Dendritic cell treated with granulocyte-macrophage colony-stimulating factor and Interleukin-4, amounts not matched to agents 40 ng/mL and 50 ng/mL, for 4 days (primary cell): ENCODE measurements around the gene NOL4L.
"Not testable (repeated sequence)": the region's sequence is repeated elsewhere in the genome, so short reads cannot be mapped to it uniquely, and the experiment has no call there.

ENCODE experiments used
- H3K27ac Mint-ChIP-seq: one replicate; pipeline ENCODE4 v1.8.0; 2022; ENCODE audit warnings: mild to moderate bottlenecking, mixed read lengths
- H3K27me3 Mint-ChIP-seq: one replicate; pipeline ENCODE4 v1.8.0; 2022; ENCODE audit warnings: mild to moderate bottlenecking, mixed read lengths
- H3K36me3 Mint-ChIP-seq: one replicate; pipeline ENCODE4 v1.8.0; 2022; ENCODE audit warnings: low read depth, mixed read lengths
- H3K4me1 Mint-ChIP-seq: one replicate; pipeline ENCODE4 v1.8.0; 2022; ENCODE audit warnings: low read depth, mixed read lengths
- H3K4me3 Mint-ChIP-seq: one replicate; pipeline ENCODE4 v1.8.0; 2022; ENCODE audit warnings: mild to moderate bottlenecking, moderate library complexity, mixed read lengths
- H3K9me3 Mint-ChIP-seq: one replicate; pipeline ENCODE4 v1.8.0; 2022; ENCODE audit warnings: mixed read lengths
- intact Hi-C: fragments of 100-400 bp; cut with micrococcal nuclease; formaldehyde crosslinking; loops from one replicate; pipeline ENCODE4 v1.15.0; 2022

The NOL4L gene

DNA sequence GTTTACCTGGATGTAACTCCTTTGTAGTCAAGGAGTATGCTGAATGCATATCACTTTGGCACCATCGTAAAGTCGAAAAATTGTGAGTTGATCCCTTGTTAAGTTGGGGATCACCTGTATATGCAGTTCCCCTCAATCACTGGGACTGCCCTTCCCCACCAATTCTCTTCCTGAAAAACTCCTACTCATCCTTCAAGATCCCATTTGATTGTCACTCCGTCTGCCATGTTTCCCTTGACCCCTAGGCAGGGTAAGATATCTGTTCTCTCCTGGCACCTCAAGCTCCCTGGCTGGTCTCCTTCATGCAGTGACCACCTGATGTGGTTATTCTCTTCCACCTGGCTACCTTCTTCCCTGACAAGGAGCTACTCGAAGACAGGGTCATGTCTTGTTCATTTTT is 10.0 kb upstream of the NOL4L start:
- Mint-ChIP-seq H3K4me1 (no peaks in the 10 kb centered on the region), H3K36me3 (no peaks in the 10 kb centered on the region), H3K27me3 (peaks cover 1% of the 10 kb centered on the region), H3K4me3 (no peak overlapping the region), H3K9me3 (no peaks in the 10 kb centered on the region), H3K27ac (no peak overlapping the region)
- intact Hi-C loops, result no loop called here

- H3K4me1 Mint-ChIP-seq, H3K36me3 Mint-ChIP-seq, intact Hi-C loops, H3K27ac Mint-ChIP-seq, H3K4me3 Mint-ChIP-seq, H3K27me3 Mint-ChIP-seq, H3K9me3 Mint-ChIP-seq: not testable (repeated sequence)
These were observed 9.5 kb upstream of the NOL4L start for GRCh38 chr20:32594669-32595068.

DNA sequence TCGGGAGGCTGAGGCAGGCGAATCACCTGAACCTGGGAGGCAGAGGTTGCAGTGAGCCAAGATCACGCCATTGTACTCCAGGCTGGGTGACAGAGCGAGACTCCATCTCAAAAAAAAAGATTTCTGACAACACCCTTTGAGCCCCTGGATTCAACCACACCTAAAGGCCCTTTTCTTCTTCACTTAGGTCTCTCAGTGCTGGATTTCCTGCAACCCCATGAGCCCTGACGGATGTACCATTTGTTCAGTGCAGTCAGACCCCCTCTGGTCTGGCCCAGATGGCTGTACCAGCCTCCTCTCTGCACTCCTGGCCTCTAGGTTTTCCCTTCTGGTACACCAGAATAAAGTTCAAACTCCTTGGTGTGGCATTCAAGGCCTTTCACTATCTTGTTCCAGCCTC is 9.1 kb upstream of the NOL4L start:
- Mint-ChIP-seq H3K4me1 (peaks cover 6% of the 10 kb centered on the region), H3K4me3 (no peak overlapping the region), H3K27ac (no peak overlapping the region), H3K36me3 (no peaks in the 10 kb centered on the region), H3K9me3 (no peaks in the 10 kb centered on the region), H3K27me3 (peaks cover 1% of the 10 kb centered on the region)
- intact Hi-C loops, result no loop called here

DNA sequence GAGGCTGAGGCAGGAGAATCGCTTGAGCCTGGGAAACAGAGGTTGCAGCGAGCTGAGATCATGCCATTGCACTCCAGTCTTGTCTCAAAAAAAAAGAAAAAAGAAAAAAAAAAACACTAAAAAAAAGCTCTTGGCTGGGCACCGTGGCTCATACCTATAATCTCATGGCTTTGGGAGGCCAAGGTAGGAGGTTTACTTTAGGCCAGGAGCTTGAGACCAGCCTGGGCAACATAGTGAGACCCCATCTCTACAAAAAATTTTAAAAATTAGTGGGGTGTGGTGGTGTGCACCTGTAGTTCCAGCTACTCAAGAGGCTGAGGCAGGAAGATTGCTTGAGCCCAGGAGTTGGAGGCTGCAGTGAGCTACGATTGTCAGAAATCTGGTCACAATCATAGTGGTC is 7.5 kb upstream of the NOL4L start:
- H3K9me3 Mint-ChIP-seq, H3K27me3 Mint-ChIP-seq, H3K4me3 Mint-ChIP-seq, H3K27ac Mint-ChIP-seq, H3K36me3 Mint-ChIP-seq, intact Hi-C loops: not testable (repeated sequence)
- peaks cover 17% of the 10 kb centered on the region for H3K4me1 Mint-ChIP-seq

DNA sequence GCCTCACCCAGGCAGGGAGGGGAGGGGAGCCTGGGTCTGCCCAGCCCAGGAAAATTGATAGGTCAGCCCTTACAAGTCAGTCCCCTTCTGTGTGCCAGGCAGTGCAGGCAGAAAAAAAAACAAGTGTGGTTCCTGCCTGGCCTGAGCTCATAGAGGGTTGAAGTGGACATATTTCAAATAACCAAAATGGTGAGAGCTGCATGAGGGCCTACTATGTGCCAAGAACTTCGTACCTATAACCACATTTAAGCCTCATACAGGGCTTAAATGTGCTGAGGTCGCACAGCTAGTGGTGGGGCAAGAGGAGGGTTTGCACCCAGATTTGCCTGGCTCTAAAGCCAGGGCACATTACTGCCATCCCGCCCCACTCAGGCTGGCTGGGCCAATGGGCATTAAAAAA is 6.9 kb upstream of the NOL4L start:
- Mint-ChIP-seq H3K27me3 (peaks cover 12% of the 10 kb centered on the region), H3K36me3 (no peaks in the 10 kb centered on the region), H3K9me3 (no peaks in the 10 kb centered on the region), H3K27ac (no peak overlapping the region), H3K4me1 (peaks cover 18% of the 10 kb centered on the region), H3K4me3 (no peak overlapping the region)
- intact Hi-C loops, result no loop called here

GRCh38 chr20:32589769-32590168 is 4.6 kb upstream of the NOL4L start:
- Mint-ChIP-seq H3K27ac (peak overlapping the region; percentile 9), H3K9me3 (no peaks in the 10 kb centered on the region), H3K4me1 (peaks cover 35% of the 10 kb centered on the region), H3K4me3 (no peak overlapping the region), H3K36me3 (peaks cover 6% of the 10 kb centered on the region), H3K27me3 (peaks cover 28% of the 10 kb centered on the region)
- intact Hi-C loops, result no loop called here

DNA sequence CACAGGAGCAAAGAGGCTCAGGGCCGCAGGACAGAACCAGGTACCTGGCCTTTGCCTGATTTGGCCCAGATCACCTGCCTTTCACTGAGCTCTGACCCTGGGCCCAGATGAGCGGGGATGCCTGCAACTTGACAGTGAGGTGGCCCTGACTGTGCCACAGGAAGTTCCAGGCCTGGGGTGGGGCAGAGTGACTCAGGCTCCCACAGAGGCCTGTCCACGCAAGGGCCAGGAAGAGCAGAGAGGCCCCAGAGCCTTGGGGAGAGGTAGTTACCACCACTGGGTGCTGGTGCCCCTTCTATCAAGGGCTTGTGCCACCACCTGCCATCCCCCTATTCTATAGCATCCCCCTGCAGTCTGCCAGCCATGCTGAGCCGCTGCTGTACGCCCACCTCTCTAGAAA is 4.1 kb upstream of the NOL4L start:
- H3K36me3 Mint-ChIP-seq, result peaks cover 6% of the 10 kb centered on the region
- intact Hi-C loops, result no loop called here
- H3K4me1 Mint-ChIP-seq, result peaks cover 35% of the 10 kb centered on the region
- no peaks in the 10 kb centered on the region for H3K9me3 Mint-ChIP-seq
- peak overlapping the region; percentile 9 for H3K27ac Mint-ChIP-seq
- peaks cover 28% of the 10 kb centered on the region for H3K27me3 Mint-ChIP-seq
- H3K4me3 Mint-ChIP-seq, result no peak overlapping the region

DNA sequence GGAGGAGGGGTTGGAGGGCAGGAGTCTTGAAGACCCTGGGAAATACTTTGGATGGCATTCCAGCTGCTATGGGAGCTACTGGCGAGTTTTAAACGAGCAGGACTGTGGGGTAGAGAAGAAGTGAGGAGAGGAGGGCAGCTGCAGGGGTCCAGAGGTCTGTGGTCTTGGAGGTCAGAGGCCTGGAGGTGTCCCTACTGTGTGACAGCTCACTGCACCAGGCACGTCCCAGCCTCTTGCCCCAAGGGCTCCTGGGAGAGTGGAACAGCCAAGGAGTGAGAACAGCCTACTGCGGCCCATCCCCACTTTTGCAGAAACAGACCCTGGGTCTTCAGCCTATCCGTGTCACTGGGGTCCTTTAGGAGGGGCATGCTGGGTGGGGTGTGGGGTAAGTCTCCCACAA is 2.9 kb upstream of the NOL4L start:
- intact Hi-C loops, result no loop called here
- Mint-ChIP-seq H3K9me3 (no peaks in the 10 kb centered on the region), H3K4me1 (peaks cover 35% of the 10 kb centered on the region), H3K36me3 (peaks cover 6% of the 10 kb centered on the region), H3K27ac (no peak overlapping the region), H3K27me3 (peaks cover 28% of the 10 kb centered on the region), H3K4me3 (no peak overlapping the region)

DNA sequence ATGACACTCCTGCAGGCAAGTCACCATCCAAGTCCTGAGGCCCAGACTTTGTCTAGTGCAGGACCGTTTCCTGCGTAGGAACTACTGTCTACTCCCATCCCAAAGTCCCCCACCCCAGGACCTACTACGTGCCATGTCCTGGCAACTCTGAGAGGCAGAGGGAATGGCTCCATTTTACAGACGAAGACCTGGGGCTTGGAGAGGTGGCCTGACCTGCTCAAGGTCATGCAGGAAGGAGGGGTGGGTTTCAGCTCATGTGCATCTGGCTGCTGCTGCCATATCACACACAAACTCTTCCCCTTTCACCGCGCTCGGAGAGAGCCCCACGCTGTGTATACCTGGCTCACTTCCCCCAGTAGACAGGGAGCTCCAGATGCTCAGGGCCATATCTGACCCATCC is 1.2 kb upstream of the NOL4L start:
- Mint-ChIP-seq H3K27me3 (peaks cover 29% of the 10 kb centered on the region), H3K36me3 (peaks cover 6% of the 10 kb centered on the region), H3K9me3 (no peaks in the 10 kb centered on the region), H3K4me3 (peak overlapping the region; percentile 88), H3K4me1 (peaks cover 46% of the 10 kb centered on the region), H3K27ac (peak overlapping the region; percentile 49)
- intact Hi-C loops, result no loop called here

GRCh38 chr20:32585586-32586127 is 524 bp upstream of the NOL4L start:
- intact Hi-C loops, result no loop called here
- peaks cover 28% of the 10 kb centered on the region for H3K27me3 Mint-ChIP-seq

GRCh38 chr20:32583581-32584070 is 1.5 kb downstream of the NOL4L start:
- peaks cover 6% of the 10 kb centered on the region for H3K36me3 Mint-ChIP-seq
- no peaks in the 10 kb centered on the region for H3K9me3 Mint-ChIP-seq
- H3K4me1 Mint-ChIP-seq, result peaks cover 52% of the 10 kb centered on the region
- H3K27ac Mint-ChIP-seq, result no peak overlapping the region
- H3K4me3 Mint-ChIP-seq, result peak overlapping the region; percentile 34
- intact Hi-C loops, result loop anchor here (5.0 kb wide), 1 partner anchor 46 kb away; no protein-coding TSS in a partner anchor
- peaks cover 31% of the 10 kb centered on the region for H3K27me3 Mint-ChIP-seq

More at GRCh38 chr20:32585586-32586127, 524 bp upstream of the NOL4L start:
- Mint-ChIP-seq H3K4me1 (peaks cover 52% of the 10 kb centered on the region), H3K36me3 (peaks cover 6% of the 10 kb centered on the region), H3K9me3 (no peaks in the 10 kb centered on the region), H3K27ac (peak overlapping the region; percentile 49), H3K4me3 (peak overlapping the region; percentile 88)

GRCh38 chr20:32582659-32583580 is 2.2 kb downstream of the NOL4L start:
- Mint-ChIP-seq H3K36me3 (peaks cover 6% of the 10 kb centered on the region), H3K4me3 (peak overlapping the region; percentile 64), H3K27me3 (peaks cover 29% of the 10 kb centered on the region), H3K4me1 (peaks cover 51% of the 10 kb centered on the region), H3K27ac (peak overlapping the region; percentile 76), H3K9me3 (no peaks in the 10 kb centered on the region)
- intact Hi-C loops, result loop anchor here (5.0 kb wide), 1 partner anchor 46 kb away; no protein-coding TSS in a partner anchor

GRCh38 chr20:32581839-32582658 is 3.1 kb downstream of the NOL4L start:
- peak overlapping the region; percentile 76 for H3K27ac Mint-ChIP-seq
- intact Hi-C loops, result loop anchor here (1.0 to 5.0 kb wide), 2 partner anchors 45 to 70 kb away; no protein-coding TSS in a partner anchor
- peaks cover 51% of the 10 kb centered on the region for H3K4me1 Mint-ChIP-seq
- H3K9me3 Mint-ChIP-seq, result no peaks in the 10 kb centered on the region
- peaks cover 20% of the 10 kb centered on the region for H3K27me3 Mint-ChIP-seq
- H3K36me3 Mint-ChIP-seq, result peaks cover 6% of the 10 kb centered on the region
- H3K4me3 Mint-ChIP-seq, result peak overlapping the region; percentile 64
